Amniotic stem cell (primary cell): ENCODE results near the gene TMEM39B.
"Not testable (repeated sequence)": the region's sequence is repeated elsewhere in the genome, so short reads cannot be mapped to it uniquely, and the experiment has no call there.

Experiments used
- DNase-seq: peaks from one replicate; lab custom pipeline; 2025; lab: John Stamatoyannopoulos, UW

Gene TMEM39B

GRCh38 chr1:32071758-32072621 lies 749 bp upstream of the TMEM39B start:
- no peak for DNase-seq

DNA sequence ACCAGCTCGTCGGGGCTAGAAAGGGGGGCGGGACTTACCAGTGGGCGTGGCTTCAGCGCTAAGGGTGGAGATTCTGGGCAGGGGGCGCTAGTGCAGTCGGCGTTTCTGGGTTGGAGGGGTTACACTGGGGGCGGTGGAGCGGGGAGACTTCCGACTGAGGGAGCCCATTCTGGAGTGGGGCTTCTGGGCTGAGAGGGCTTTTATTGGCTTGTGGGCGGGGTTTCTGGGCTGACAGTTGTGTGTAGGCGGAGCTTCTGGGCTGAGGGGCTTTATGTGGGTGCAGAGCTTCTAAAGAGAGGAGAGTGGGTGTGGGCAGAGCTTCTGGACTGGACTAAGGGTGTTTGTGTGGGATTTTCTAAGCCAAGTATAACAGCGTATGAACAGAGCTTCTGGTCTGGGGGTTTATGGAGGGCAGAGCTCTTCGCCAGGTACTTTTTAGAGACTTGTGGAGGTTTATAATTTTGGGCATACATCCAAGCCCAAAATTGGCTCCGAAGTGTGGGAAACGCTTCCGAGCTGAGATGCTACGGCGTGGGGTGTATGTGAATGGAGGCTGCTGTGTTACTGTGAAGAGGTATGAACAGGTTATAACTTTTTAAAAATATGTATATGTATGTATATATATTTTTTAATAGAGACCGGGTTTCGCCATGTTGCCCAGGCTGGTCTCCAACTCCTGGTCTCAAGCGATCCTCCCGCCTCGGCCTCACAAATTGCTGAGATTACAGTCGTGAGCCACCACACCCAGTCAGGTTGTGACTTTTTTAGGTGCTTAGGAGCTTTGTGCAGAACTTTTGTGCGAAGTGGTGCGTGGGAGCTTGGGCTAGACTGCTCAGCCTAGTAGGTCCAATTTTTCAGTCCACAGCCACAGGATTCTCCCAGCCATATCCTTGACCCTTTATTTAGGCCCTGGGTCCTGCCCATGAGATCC lies 825 bp downstream of the TMEM39B start:
- DNase-seq = no peak

GRCh38 chr1:32074841-32075240 lies 2.1 kb downstream of the TMEM39B start:
- DNase-seq = no peak

- no peak for DNase-seq
Measured at GRCh38 chr1:32077451-32077850, 4.7 kb downstream of the TMEM39B start.

DNA sequence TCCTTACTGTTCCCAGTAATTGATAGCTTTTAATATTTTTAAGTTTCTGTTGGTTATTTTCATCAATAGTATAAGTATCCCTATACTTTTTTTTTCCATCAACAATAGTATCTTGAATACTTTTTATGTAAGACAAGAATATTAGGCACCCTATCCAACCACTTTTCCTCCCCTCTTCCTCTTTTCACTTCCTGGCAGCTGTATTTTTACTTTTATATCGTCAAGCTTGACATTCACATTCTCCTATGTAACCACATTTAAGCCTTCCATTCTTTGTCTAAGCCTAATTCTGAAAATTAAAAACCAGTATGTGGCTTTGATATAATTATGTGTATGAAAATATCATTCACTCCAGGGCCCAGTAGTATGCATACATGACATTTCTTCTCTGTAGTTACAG lies 9.3 kb downstream of the TMEM39B start:
- DNase-seq = no peak

DNA sequence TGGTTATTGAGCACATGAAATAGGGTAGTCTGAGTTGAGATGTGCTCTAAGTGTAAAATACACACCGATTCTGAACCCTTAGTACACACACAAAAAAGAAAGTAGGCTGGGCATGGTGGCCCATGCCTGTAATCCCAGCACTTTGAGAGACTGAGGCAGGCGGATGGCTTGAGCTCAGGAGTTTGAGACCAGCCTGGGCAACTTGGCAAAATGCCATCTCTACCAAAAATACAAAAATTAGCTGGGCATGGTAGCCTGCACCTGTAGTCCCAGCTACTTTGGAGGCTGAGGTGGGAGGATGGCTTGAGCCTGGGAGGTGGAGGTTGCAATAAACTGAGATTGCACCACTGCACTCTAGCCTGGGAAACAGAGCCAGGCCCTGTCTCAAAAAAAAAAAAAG lies 13.6 kb downstream of the TMEM39B start:
- not testable (repeated sequence) for DNase-seq

- no peak for DNase-seq
Measured at GRCh38 chr1:32091176-32091575, 18.4 kb downstream of the TMEM39B start.

DNA sequence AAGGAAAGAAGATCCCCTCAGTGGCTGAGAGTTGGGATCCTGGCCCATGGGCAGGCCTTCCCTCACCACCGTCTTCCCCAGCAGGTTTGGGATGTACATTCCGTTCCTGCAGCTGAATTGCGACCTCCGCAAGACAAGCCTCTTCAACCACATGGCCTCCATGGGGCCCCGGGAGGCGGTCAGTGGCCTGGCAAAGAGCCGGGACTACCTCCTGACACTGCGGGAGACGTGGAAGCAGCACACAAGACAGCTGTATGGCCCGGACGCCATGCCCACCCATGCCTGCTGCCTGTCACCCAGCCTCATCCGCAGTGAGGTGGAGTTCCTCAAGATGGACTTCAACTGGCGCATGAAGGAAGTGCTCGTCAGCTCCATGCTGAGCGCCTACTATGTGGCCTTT lies 18.9 kb downstream of the TMEM39B start:
- no peak for DNase-seq

DNA sequence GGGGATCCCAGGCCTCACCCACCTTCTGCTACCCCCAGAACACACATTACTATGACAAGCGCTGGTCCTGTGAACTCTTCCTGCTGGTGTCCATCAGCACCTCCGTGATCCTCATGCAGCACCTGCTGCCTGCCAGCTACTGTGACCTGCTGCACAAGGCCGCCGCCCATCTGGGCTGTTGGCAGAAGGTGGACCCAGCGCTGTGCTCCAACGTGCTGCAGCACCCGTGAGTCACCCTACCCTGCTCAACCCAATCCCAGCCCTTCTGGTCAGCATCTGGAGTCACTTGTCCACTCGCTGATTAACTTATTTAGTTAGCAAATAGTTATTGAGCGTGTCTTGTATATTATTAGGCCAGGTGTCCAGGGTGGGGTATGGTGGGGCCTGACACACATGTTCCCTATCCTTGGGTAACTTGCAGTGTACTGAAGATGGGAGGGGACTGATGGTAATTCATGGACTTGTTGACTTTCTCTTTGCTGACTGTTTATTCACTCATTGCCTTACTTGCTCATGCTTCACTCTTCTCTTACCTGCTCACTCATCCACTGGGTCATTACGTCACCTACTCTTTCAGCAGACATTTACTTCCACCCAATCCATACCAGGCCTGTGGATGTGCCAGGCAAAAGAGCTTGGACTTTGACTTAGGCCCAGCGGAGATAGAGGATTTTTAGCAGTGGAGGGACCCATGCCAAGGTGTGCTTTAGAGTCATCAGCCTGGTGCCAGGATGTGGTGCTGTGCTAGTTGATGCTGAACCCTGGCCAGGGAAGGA lies 22.2 kb downstream of the TMEM39B start:
- no peak for DNase-seq

- DNase-seq = no peak
Measured at GRCh38 chr1:32099426-32099825, 26.7 kb downstream of the TMEM39B start.

- no peak for DNase-seq
Measured at GRCh38 chr1:32100359-32100758, 27.6 kb downstream of the TMEM39B start.

DNA sequence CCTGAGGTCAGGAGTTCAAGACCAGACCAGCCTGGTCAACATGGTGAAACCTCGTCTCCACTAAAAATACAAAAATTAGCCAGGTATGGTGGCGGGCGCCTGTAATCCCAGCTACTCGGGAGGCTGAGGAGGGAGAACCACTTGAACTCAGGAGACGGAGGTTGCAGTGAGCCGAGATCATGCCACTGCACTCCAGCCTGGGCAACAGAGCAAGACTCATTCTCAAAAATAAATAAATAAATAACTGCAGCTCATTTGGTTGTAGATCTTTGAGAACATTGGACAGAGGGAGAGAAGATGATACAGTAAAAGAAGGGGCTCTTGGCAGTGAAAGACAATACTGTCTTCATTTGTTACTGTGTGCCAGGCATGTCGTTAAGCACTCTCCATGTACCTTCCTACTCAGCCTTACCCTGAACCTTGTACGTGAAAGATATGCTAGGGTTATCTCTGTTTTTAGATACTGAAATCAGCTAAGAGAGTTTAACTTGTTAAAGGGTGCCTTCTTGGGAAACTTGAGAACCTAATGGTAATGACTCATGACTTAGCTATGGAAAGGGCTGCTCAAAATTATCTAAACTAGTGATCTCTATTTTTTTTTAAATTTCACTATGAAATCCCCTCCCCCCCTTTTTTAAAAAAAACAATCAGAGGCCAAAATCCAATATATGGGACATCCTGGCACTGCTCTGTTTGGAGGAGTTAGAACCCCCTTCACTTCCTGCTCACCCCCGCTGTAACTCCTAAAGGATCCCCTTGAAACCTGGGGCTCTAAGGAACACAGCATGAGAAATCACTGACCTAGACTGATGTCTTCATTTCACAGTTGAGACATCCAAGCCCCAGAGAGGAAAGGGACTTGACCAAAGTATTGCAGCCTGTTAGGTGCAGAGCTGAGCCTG lies 28.3 kb downstream of the TMEM39B start:
- peak; percentile 13 for DNase-seq

DNA sequence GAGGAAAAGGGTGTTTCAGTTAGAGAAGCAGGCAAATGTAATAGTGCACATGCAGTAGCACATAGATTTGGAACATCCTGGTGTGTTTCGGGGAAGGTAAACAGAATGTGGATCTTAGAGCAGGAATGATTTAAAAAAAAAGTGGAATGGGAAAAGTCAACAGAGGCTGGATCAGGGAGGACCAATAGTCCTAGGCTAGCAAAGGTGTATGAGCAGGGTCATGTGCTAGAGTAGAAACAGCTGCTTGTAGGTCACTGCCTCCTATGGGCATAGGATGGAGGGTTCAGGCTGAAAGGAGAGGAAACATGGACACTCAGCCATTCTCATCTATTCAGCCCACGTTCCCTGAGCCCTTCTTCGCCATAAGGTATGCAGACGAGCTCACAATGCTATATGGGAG lies 31.4 kb downstream of the TMEM39B start:
- DNase-seq = no peak

DNA sequence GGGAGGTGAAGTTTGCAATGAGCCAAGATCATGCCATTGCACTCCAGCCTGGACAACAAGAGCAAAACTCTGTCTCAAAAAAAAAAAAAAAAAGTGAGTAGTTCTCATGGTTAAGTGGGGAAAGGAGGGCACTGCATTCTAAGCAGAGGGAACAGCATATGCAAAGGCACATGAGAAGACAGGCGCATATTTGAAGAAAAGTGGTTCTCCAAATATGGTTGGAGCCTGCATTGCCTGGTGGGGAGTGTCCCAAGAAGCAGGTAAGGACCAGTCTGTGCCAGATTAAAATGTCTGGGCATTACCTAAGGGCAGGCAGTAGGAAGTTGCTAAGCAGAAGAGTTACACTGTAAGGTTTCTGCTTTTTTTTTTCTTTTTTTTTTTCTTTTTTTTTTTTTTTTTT lies 32.6 kb downstream of the TMEM39B start:
- DNase-seq = no peak

DNA sequence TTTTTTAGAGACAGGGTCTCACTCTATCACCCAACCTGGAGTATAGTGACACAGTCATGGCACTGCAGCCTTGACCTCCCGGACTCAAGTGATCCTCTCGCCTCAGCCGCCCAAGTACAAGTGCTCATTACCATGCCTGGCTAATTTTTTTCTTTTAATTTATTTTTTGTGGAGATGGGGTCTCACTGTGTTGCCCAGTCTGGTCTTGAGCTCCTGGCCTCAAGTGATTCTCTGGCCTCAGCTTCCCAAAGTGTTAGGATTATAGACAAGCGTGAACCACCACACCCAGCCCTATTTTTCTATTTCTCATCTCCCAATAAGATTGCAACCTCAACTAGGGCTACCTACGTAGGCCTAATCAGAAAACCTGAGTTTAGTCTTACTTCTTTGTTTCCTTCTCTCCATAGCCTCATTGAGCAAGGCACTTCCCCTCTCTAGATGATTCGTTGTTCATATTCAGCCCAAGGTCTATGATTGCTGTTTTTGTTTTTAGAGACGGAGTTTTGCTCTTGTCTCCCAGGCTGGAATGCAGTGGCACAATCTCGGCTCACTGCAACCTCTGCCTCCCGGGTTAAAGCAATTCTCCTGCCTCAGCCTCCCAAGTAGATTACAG lies 34.0 kb downstream of the TMEM39B start:
- DNase-seq = no peak

DNA sequence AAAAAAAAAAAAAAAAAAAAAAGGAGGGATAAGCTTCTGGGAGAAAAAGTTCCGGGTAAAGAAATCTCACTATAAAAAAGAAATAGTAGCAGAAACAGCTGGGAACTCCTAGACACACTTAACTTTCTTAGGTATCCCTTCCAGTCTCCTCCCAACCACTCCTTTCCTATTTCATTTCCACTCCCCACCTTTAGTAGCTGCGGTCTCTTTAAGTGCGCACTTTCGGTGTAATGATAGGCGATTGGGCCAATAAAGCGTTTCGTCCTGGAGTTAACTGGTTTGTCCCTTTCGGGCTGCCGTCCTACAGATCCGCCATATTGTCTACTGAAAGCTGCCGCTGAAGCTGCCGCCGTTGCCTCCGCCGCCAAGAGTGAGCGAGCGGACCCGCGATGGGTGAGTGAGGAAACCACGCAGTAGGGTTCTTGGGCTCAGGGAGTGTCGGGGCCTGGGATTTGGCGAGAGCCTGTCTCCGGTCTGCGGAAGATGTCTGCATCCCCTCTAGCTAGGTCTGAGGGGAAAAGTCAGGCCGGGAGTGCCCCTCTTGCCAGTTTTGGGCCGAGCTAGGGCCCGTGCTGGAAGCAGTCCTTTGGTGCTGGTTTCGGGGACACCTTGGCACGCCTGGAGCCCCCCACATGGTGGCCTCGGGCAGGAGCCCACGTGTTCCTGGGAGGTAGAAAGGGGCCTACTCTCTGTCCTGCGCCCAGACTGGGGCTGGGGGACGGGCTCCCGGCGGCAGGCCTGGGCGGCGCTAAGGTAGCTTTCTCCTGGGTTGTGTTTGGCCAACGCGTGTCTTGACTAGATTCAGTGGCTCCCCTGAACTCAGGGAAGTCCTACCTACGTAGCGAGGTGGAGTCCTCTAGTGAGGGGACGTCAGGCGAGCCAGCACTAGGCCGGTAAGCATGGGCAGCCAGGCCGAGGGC lies 35.3 kb downstream of the TMEM39B start, which contains the start of gene KPNA6:
KPNA6 (plus strand) TSS at position 315 of the 920 bp plus-strand sequence; CDS start at position 390, 75 bp downstream.
- DNase-seq = peak; percentile 91

- DNase-seq = no peak
Measured at GRCh38 chr1:32111040-32111623, 38.4 kb downstream of the TMEM39B start.

DNA sequence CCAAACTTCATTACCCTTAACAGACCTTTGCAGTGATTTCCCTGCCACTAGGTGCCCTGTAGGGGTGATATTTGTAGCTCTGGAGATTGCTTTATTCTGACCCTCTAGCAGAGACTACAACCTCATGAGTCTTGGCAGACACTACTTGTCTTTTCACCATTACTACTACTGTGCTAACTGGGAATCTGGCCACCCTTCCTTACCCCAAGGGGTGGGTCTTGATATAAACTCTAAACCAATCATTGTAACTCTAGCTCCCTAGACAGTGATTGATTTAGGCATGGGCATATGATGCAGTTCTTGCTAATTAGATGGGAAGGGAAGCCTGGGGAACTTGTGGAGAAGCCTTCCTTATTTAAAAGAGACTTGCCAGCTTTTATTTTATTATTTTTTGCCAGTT lies 39.0 kb downstream of the TMEM39B start:
- DNase-seq = no peak

DNA sequence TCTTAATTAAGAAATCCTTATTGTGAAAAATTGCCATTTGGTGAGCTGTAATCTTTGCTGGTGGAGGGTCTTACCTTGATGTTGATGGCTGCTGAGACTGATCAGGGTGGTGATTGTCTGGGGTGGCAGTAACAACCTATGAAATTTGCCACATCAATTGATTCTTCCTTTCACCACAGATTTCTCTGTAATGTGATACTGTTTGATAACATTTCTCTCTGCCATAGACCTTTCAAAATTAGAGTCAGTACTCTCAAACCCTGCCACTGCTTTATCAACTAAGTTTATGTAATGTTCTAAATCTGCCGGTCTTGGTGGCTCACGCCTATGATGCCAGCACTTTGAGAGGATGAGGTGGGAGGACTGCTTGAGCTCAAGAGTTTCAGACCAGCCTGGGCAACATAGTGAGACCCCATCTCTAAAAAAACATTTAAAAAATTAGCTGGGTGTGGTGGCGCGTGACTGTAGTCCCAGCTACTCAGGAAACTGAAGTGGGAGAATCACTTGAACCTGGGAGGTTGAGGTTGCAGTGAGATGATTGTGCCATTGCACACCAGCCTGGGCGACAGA lies 40.2 kb downstream of the TMEM39B start:
- DNase-seq = no peak
